GM18499 (cell line): ENCODE results near the gene UTP14A.

Experiments used
- ATAC-seq: cut with Tn5 transposase; IDR thresholded peaks from one replicate; pipeline ENCODE4 v1.9.1; 2021; ENCODE audit warnings: moderate number of reproducible peaks; ENCODE audit not compliant: insufficient read depth, unreplicated experiment

Gene UTP14A

GRCh38 chrX:129945131-129945530, 39.2 kb downstream of the UTP14A start:
- ATAC-seq: no peak

GRCh38 chrX:129953334-129953648, 47.3 kb downstream of the UTP14A start:
- ATAC-seq: no peak

GRCh38 chrX:129953881-129954280, 47.9 kb downstream of the UTP14A start:
- no peak for ATAC-seq

GRCh38 chrX:129954804-129955203, 48.8 kb downstream of the UTP14A start:
- ATAC-seq: no peak

- ATAC-seq: no peak
Measured at GRCh38 chrX:129955682-129956081, 49.7 kb downstream of the UTP14A start.

- ATAC-seq: no peak
Measured at GRCh38 chrX:129956145-129956544, 50.2 kb downstream of the UTP14A start.

GRCh38 chrX:129956765-129957164, 50.8 kb downstream of the UTP14A start:
- ATAC-seq: no peak

GRCh38 chrX:129957241-129958082, 51.5 kb downstream of the UTP14A start:
- no peak for ATAC-seq

GRCh38 chrX:129958083-129958465, 52.1 kb downstream of the UTP14A start:
- no peak for ATAC-seq

GRCh38 chrX:129958814-129959492, 53.0 kb downstream of the UTP14A start:
- ATAC-seq: no peak

- no peak for ATAC-seq
Measured at GRCh38 chrX:129959493-129959832, 53.5 kb downstream of the UTP14A start.

- ATAC-seq: peak; percentile 53
Measured at GRCh38 chrX:129961180-129962083, 55.5 kb downstream of the UTP14A start.

- no peak for ATAC-seq
Measured at GRCh38 chrX:129963729-129964128, 57.8 kb downstream of the UTP14A start.

GRCh38 chrX:129965166-129965565, 59.2 kb downstream of the UTP14A start:
- no peak for ATAC-seq

- no peak for ATAC-seq
Measured at GRCh38 chrX:129968968-129969367, 63.0 kb downstream of the UTP14A start.

- ATAC-seq: no peak
Measured at GRCh38 chrX:129976441-129976840, 70.5 kb downstream of the UTP14A start.
